Activated effector memory CD4-positive, alpha-beta T cell treated with Interleukin-2 at 50 U/mL for 16 hours (primary cell): ENCODE measurements around the gene RPS28.
"Not testable (repeated sequence)": the region's sequence is repeated elsewhere in the genome, so short reads cannot be mapped to it uniquely, and the experiment has no call there.

ENCODE experiments used
- DNase-seq: peaks from one replicate; pipeline ENCODE4 v3.0.0-alpha.2; 2020

Gene RPS28

DNA sequence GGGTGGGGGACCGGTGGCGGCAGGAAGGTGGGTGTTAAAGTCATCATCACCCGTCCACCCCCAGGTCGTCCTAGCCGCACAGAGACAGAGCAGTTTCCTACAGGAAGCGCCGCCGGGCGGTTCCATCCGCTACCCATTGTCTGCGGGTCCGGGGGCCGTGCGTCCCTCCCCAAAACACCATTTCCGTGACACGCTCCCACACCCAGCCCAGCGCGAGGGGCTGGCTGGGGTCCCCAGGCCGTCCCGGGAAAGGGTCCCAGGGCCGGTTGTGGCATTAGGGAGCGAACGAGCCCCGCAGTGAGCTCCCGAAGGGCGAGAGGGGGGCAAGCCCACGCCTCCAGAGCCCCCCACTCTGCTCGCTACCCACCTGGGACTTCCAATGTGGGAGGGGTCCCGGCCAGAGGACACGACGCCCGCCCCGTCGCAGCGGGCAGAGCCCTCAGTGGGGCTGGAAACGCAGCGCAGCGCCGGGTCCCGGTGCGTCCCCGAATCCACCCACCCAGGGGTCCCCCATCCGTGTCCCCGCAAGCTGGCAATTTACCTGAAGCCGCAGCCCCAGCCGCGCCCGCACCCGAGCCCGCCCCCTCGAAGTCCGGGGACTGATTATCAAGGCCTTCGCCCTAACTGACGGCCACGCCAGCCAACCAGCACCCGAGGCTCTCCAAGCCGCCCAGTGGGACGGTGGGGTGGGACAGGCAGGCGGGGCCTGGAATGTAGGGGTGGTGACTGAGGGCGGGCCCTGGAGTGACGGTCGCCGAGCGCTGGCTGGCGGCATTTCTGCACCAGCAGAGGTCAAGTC lies 21.6 kb downstream of the RPS28 start, which contains the start of gene KANK3:
KANK3 (minus strand) TSS at position 579 of the 799 bp plus-strand sequence. CDS start 5,434 bp downstream, outside the sequence.
- peak; percentile 87 for DNase-seq

DNA sequence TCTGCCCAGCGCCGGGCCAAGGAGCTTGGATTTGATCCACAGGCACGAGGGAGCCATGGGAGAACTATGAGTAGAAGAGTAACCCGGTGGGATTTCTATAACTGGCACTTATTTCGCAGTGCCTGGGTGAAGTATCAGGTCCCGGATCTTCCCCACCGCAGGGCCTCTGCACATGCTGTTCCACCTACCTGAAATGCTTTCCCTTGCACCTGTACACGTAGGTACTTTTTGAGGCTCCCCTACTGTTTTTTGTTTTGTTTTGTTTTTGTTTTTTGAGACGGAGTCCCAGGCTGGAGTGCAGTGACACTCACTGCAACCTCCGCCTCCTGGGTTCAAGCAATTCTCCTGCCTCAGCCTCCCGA lies 22.2 kb downstream of the RPS28 start:
- DNase-seq, result no peak

GRCh38 chr19:8349629-8350372 lies 28.5 kb downstream of the RPS28 start:
- DNase-seq, result not testable (repeated sequence)

- no peak for DNase-seq
These were observed 31.0 kb downstream of the RPS28 start for GRCh38 chr19:8352134-8352827.

DNA sequence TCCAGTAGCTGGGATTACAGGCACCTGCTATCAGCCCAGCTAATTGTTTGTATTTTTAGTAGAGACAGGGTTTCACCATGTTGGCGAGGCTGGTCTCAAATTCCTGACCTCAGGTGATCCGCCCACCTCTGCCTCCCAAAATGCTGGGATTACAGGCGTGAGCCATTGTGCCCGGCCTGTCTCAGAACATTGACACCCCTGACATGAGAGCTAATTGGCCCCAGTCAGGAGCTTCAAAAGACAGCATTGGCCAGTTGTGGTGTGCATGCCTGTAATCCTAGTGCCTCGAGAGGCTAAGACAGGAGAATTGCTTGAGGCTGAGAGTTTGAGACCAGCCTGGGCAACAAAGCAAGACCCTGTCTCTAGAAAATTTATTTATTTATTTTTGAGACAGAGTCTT lies 31.5 kb downstream of the RPS28 start:
- not testable (repeated sequence) for DNase-seq

DNA sequence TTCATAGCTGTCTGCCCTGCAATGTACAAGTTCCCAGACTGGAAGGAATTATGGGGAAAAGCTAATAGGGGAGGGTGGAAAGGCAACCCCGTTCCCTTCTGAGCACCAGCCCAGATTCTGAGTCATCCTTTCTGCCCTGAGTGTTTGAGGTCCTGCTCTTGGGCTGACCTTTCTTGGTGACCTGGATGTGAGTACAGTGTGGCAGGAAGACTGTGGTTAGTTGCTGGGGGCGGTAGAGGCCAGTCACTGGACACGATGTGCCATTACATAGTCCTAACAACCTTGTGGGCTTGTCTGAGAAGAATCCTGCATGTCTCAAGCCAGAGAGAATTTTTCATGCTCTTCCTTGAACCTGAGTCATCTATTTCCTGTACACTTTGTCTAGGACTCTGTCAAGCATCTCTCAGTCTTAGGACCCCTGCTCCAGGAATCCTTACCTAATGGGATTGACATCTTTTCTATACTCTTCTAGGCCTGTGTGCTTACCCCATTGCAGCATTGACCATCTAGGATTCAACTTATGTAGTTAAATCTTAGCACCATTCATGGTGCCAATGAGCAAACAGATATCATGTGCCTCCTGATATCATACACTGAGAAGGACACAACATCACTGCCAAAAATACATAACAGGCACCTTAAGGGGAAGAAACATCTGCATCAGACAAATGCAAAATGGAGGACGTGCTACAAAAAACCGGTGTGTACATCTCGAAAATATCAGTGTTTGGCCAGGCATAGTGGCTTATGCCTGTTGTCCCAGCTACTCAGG lies 34.5 kb downstream of the RPS28 start:
- DNase-seq, result no peak

DNA sequence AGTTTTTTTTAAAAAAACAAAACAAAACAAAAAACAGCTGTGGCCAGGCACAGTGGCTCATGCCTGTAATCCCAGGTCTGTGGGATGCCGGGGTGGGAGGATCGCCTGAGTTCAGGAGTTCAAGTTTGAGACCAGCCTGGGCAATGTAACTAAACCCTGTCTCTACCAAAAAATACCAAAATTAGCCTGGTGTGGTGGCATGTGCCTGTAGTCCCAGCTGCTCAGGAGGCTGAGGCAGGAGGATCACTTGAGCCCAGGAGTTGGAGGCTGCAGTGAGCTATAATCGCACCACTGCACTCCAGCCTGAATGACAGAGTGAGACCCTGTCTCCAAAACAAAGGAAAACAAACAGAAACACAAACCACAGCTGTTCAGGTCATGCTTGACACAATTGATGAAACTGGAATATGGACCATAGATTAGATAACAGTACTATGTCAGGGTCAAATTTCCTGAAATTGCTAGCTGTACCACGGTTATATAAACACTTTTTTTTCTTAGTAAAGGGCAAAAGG lies 35.8 kb downstream of the RPS28 start:
- DNase-seq, result no peak

DNA sequence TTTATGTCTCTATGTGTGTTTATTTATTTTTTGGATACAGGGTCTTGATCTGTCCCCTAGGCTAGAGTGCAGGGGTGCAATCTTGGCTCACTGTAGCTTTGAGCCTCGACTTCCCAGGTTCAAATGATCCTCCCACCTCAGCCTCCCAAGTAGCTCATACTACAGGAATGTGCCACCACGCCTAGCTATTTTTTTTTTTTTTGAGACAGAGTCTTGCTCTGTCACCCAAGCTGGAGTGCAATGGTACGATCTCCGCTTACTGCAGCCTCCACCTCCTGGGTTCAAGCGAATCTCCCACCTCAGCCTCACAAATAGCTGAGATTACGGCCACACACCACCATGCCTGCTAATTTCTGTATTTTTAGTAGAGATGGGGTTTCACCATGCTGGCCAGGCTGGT lies 37.7 kb downstream of the RPS28 start:
- no peak for DNase-seq

GRCh38 chr19:8360196-8360595 lies 38.9 kb downstream of the RPS28 start:
- no peak for DNase-seq

- no peak for DNase-seq
These were observed 40.9 kb downstream of the RPS28 start for GRCh38 chr19:8361921-8362793.

GRCh38 chr19:8363803-8364771 lies 42.8 kb downstream of the RPS28 start, which contains the start of gene ANGPTL4:
TSS of gene ANGPTL4 (plus strand) at chr19:8364155. CDS start at chr19:8364322, 167 bp downstream.
- peak; percentile 22 for DNase-seq

- DNase-seq, result no peak
These were observed 44.9 kb downstream of the RPS28 start for GRCh38 chr19:8366121-8366581.

GRCh38 chr19:8366961-8367326 lies 45.6 kb downstream of the RPS28 start:
- DNase-seq, result no peak

GRCh38 chr19:8367327-8368001 lies 46.2 kb downstream of the RPS28 start:
- no peak for DNase-seq

GRCh38 chr19:8370176-8371010 lies 49.1 kb downstream of the RPS28 start:
- DNase-seq, result no peak

- DNase-seq, result no peak
These were observed 49.9 kb downstream of the RPS28 start for GRCh38 chr19:8371011-8371804.
